Neural cell (in vitro differentiated cells): ENCODE measurements around the gene TTC34. TPM values are rescaled to one million over a fixed set of nuclear protein-coding genes. Genes with fewer than 3 reads are reported as not detected.

Experiments used
- H2AFZ ChIP-seq: fragments of 200-600, 300-800 bp; sonication (generic), shearing (Covaris generic); 2 replicates; pipeline ENCODE4 v1.6.0; 2014; ENCODE audit warnings: low read depth, mild to moderate bottlenecking, antibody characterized with exemption, low read length, moderate library complexity
- H3F3A ChIP-seq: fragments of 200-600 bp; shearing (Covaris generic); 2 replicates; pipeline ENCODE4 v1.6.1; 2016; ENCODE audit warnings: mild to moderate bottlenecking, moderate library complexity, mixed read lengths, antibody characterized with exemption, low read length; ENCODE audit not compliant: insufficient read depth, poor library complexity, severe bottlenecking
- H3K27ac ChIP-seq: fragments of 200-600, 300-800 bp; sonication (generic), shearing (Covaris generic); 2 replicates; pipeline ENCODE4 v1.5.1; 2014; ENCODE audit warnings: mild to moderate bottlenecking, low read length, moderate library complexity
- H3K27me3 ChIP-seq: fragments of 300-800, 200-600 bp; sonication (generic), shearing (Covaris generic); 2 replicates; pipeline ENCODE4 v1.6.0; 2014; ENCODE audit warnings: mild to moderate bottlenecking, low read depth, low read length, moderate library complexity; ENCODE audit not compliant: insufficient read depth
- H3K36me3 ChIP-seq: fragments of 300-800, 200-600 bp; sonication (generic), shearing (Covaris generic); 2 replicates; pipeline ENCODE4 v1.5.1; 2014; ENCODE audit warnings: mild to moderate bottlenecking, antibody characterized with exemption, low read length, moderate library complexity; ENCODE audit not compliant: insufficient read depth
- H3K4me2 ChIP-seq: fragments of 300-800, 200-600 bp; sonication (generic), shearing (Covaris generic); 2 replicates; pipeline ENCODE4 v1.6.0; 2014; ENCODE audit warnings: mild to moderate bottlenecking, low read length
- H3K4me3 ChIP-seq: fragments of 300-800, 200-600 bp; sonication (generic), shearing (Covaris generic); 2 replicates; pipeline ENCODE4 v1.5.1; 2014; ENCODE audit warnings: mild to moderate bottlenecking, low read length, moderate library complexity
- H3K79me2 ChIP-seq: fragments of 200-600 bp; shearing (Covaris generic); replicated peaks from 2 replicates; pipeline ENCODE4 v1.6.0; 2014; ENCODE audit warnings: mild to moderate bottlenecking, low read length, moderate library complexity; ENCODE audit not compliant: insufficient read depth
- H3K9ac ChIP-seq: fragments of 300-800, 200-600 bp; sonication (generic), shearing (Covaris generic); 2 replicates; pipeline ENCODE4 v1.6.1; 2016; ENCODE audit warnings: mild to moderate bottlenecking, low read length, mixed read lengths
- H3K9me2 ChIP-seq: fragments of 200-600 bp; shearing (Covaris generic); 2 replicates; pipeline ENCODE4 v1.6.1; 2016; ENCODE audit warnings: mild to moderate bottlenecking, low read length, mixed read lengths; ENCODE audit not compliant: insufficient read depth
- H3K9me3 ChIP-seq: fragments of 200-600, 300-800 bp; sonication (generic), shearing (Covaris generic); 2 replicates; pipeline ENCODE4 v1.6.1; 2016; ENCODE audit warnings: mild to moderate bottlenecking, mixed run types, low read length, moderate library complexity, mixed read lengths
- H4K20me1 ChIP-seq: fragments of 200-600 bp; shearing (Covaris generic); 2 replicates; pipeline ENCODE4 v1.6.1; 2016; ENCODE audit warnings: mild to moderate bottlenecking, mixed run types; ENCODE audit not compliant: insufficient read depth
- EP300 ChIP-seq: fragments of 450-650 bp; conservative IDR thresholded peaks from 2 replicates; pipeline ENCODE4 v1.6.1; 2014; ENCODE audit warnings: antibody characterized with exemption, mild to moderate bottlenecking, moderate library complexity; ENCODE audit not compliant: poor library complexity, severe bottlenecking
- EZH2 ChIP-seq: fragments of 200-600, 300-800 bp; shearing (Covaris generic), sonication (generic); IDR thresholded peaks from 2 replicates; pipeline ENCODE4 v1.6.1; 2014; ENCODE audit warnings: antibody characterized with exemption, low read length, borderline replicate concordance, mild to moderate bottlenecking; ENCODE audit not compliant: insufficient read depth, poor library complexity, severe bottlenecking
- MXI1 ChIP-seq: fragments of 450-650 bp; conservative IDR thresholded peaks from 2 replicates; pipeline ENCODE4 v1.6.1; 2014; ENCODE audit warnings: antibody characterized with exemption, mild to moderate bottlenecking; ENCODE audit not compliant: poor library complexity, severe bottlenecking
- POLR2AphosphoS5 ChIP-seq: IDR thresholded peaks from 2 replicates; pipeline ENCODE4 v1.6.1; 2012
- RAD21 ChIP-seq: fragments of 450-650 bp; conservative IDR thresholded peaks from 2 replicates; pipeline ENCODE4 v1.6.1; 2014; ENCODE audit warnings: antibody characterized with exemption, mild to moderate bottlenecking, moderate library complexity
- SMC3 ChIP-seq: fragments of 450-650 bp; conservative IDR thresholded peaks from 2 replicates; pipeline ENCODE4 v1.6.1; 2014; ENCODE audit warnings: antibody characterized with exemption, mild to moderate bottlenecking, moderate library complexity; ENCODE audit not compliant: poor library complexity
- TAF1 ChIP-seq: IDR thresholded peaks from 2 replicates; pipeline ENCODE4 v1.6.1; 2012; ENCODE audit warnings: low read depth
- polyA plus RNA-seq: library from polyadenylated mRNA; depleted of rRNA; stranded (reverse); fragments of >200 nt; gene quantifications from 2 replicates; pipeline ENCODE4 v1.2.3, GENCODE V29; 2014
- TF ChIP-seq, protein P1 (sequence below): IDR thresholded peaks from 2 replicates; pipeline ENCODE4 v1.6.1; 2012; ENCODE audit warnings: borderline replicate concordance
- TF ChIP-seq, protein P2 (sequence below): fragments of 450-650 bp; IDR thresholded peaks from 2 replicates; pipeline ENCODE4 v1.5.1; 2014; ENCODE audit warnings: antibody characterized with exemption, mild to moderate bottlenecking, moderate library complexity; ENCODE audit not compliant: poor library complexity, severe bottlenecking

The TTC34 gene
- polyA plus RNA-seq, 1 donor from 2014 or later = 0.05 TPM

DNA sequence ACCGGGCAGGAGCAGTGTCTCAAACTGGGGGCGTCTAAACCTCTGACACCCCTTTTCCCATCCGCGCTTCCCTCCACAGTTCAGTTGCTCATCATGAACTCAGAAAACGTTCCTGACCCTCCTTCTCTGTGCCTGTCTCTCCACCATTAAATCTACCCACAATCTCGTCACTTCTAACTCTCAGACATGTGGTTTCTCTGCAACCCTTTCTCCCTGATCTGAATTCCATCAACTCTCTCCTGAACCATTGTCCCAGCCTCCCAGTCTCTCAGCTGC lies 3.8 kb downstream of the TTC34 start:
- Histone ChIP-seq H3K27ac (no peak overlapping the region), H3K27me3 (no peaks in the 10 kb centered on the region), H3K4me2 (no peak overlapping the region), H4K20me1 (no peaks in the 10 kb centered on the region), H3F3A (no peaks in the 10 kb centered on the region), H3K36me3 (no peaks in the 10 kb centered on the region), H3K79me2 (no peaks in the 10 kb centered on the region), H3K4me3 (no peak overlapping the region), H3K9ac (no peak overlapping the region), H3K9me3 (peaks cover 10% of the 10 kb centered on the region), H2AFZ (no peak overlapping the region), H3K9me2 (no peaks in the 10 kb centered on the region)
- no peak for TF ChIP-seq SMC3

DNA sequence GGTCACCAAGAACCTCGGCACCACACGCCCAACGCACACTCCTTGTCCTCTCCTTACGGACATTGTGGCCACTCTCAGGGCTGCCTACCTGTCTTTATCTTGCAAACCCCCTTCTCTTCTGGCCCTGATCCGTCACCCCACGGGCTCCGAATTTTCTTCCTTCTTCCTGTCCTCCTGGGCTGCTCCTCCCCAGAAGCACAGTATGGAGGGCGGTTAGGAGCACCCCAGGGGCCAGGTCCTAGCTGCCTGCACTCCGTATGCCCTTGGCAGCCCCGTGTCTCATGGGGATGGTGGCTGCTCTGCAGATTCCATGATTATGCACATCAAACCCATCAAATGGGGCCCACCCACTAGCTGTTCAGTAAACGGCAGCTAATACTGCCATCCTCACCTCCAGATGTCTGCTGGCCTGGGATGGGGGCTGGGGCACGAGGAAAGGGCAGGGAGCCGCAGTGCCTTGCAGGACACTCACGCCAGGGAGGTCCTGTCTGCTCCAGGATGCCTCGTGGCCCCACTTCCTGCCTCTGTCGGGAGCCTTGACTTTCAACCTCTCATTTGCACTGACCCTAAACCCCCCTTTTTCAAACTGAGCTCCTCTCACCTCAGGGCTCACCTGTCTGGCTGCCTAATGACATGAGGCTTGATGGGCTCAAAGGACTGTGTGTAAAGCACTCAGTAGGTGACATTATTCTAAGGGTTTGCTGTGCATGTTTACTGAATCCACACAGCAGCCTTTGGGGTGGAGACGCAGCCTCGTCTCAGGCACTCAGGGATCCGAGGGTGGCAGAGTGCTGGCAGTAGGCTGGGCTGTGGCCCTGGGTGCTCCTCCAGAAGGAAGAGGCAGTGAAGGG lies 4.4 kb downstream of the TTC34 start:
- Histone ChIP-seq H3K9ac (no peak overlapping the region), H3K4me2 (no peak overlapping the region), H3K36me3 (no peaks in the 10 kb centered on the region), H4K20me1 (no peaks in the 10 kb centered on the region), H3K9me2 (no peaks in the 10 kb centered on the region), H3K9me3 (peaks cover 15% of the 10 kb centered on the region), H2AFZ (no peak overlapping the region), H3F3A (no peaks in the 10 kb centered on the region), H3K27me3 (no peaks in the 10 kb centered on the region), H3K79me2 (no peaks in the 10 kb centered on the region), H3K27ac (no peak overlapping the region), H3K4me3 (no peak overlapping the region)
- TF ChIP-seq RAD21 (no peak), MXI1 (no peak), SMC3 (no peak), EP300 (no peak), POLR2AphosphoS5 (no peak), EZH2 (no peak), TAF1 (no peak)
- TF ChIP-seq, protein P1, sequence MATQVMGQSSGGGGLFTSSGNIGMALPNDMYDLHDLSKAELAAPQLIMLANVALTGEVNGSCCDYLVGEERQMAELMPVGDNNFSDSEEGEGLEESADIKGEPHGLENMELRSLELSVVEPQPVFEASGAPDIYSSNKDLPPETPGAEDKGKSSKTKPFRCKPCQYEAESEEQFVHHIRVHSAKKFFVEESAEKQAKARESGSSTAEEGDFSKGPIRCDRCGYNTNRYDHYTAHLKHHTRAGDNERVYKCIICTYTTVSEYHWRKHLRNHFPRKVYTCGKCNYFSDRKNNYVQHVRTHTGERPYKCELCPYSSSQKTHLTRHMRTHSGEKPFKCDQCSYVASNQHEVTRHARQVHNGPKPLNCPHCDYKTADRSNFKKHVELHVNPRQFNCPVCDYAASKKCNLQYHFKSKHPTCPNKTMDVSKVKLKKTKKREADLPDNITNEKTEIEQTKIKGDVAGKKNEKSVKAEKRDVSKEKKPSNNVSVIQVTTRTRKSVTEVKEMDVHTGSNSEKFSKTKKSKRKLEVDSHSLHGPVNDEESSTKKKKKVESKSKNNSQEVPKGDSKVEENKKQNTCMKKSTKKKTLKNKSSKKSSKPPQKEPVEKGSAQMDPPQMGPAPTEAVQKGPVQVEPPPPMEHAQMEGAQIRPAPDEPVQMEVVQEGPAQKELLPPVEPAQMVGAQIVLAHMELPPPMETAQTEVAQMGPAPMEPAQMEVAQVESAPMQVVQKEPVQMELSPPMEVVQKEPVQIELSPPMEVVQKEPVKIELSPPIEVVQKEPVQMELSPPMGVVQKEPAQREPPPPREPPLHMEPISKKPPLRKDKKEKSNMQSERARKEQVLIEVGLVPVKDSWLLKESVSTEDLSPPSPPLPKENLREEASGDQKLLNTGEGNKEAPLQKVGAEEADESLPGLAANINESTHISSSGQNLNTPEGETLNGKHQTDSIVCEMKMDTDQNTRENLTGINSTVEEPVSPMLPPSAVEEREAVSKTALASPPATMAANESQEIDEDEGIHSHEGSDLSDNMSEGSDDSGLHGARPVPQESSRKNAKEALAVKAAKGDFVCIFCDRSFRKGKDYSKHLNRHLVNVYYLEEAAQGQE = no peak
- TF ChIP-seq, protein P2, sequence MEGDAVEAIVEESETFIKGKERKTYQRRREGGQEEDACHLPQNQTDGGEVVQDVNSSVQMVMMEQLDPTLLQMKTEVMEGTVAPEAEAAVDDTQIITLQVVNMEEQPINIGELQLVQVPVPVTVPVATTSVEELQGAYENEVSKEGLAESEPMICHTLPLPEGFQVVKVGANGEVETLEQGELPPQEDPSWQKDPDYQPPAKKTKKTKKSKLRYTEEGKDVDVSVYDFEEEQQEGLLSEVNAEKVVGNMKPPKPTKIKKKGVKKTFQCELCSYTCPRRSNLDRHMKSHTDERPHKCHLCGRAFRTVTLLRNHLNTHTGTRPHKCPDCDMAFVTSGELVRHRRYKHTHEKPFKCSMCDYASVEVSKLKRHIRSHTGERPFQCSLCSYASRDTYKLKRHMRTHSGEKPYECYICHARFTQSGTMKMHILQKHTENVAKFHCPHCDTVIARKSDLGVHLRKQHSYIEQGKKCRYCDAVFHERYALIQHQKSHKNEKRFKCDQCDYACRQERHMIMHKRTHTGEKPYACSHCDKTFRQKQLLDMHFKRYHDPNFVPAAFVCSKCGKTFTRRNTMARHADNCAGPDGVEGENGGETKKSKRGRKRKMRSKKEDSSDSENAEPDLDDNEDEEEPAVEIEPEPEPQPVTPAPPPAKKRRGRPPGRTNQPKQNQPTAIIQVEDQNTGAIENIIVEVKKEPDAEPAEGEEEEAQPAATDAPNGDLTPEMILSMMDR = no peak
